ENCODE measurements around the gene RNF208. TPM values are rescaled to one million over a fixed set of nuclear protein-coding genes. Genes with fewer than 3 reads are reported as not detected.

Gene RNF208, protein sequence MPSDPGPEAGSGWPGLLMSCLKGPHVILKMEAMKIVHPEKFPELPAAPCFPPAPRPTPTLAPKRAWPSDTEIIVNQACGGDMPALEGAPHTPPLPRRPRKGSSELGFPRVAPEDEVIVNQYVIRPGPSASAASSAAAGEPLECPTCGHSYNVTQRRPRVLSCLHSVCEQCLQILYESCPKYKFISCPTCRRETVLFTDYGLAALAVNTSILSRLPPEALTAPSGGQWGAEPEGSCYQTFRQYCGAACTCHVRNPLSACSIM
- total RNA-seq: 0.15 and 0.50 TPM in 2 replicates

DNA sequence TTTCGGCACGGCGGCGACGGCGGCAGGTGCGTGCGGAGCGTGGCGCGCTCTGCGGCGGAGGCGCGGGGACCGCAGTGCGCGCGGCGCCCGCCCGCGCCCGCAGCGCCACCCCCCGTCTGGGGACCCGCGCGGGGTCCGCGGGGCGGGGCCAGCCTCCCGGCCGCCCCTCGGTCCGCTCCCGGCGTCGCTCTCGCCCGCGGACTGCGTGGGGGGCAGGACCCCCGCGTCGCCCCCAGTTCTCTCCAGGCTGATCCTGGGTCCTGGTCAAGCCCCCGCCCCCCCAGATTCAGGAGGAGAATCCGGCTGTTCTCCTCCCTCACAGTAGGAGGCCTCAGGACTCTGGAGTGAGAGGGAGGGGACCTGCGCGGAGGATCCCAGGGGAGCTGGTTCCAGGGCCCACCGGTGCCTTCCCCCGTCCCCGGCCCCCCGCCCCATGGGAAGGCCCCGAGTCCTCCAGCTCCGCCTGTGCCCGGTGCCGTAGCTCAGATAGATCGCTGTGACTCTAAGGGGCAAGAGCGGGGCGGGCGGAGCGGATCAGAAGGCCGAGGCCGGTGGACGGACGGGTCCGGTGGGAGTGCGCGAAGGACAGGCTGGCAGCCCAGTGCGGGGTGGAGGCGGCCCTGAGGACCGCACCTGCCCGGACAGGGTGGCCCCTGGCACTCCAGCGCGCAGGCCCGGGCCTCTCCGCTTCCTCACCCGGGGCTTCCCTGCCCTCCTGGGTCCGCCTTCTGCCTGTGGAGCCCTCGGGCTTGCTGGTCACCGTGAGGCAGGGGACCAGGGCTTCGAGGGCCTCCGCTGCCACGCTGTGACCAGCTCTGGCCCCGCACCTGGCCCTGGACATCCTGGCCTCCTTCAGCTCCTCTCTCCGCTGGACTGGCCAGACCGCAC lies at the start of gene RNF208:
Gene RNF208 (minus strand): TSS at position 51 of the 888 bp plus-strand sequence. CDS start 1,028 bp downstream, outside the sequence.

DNA sequence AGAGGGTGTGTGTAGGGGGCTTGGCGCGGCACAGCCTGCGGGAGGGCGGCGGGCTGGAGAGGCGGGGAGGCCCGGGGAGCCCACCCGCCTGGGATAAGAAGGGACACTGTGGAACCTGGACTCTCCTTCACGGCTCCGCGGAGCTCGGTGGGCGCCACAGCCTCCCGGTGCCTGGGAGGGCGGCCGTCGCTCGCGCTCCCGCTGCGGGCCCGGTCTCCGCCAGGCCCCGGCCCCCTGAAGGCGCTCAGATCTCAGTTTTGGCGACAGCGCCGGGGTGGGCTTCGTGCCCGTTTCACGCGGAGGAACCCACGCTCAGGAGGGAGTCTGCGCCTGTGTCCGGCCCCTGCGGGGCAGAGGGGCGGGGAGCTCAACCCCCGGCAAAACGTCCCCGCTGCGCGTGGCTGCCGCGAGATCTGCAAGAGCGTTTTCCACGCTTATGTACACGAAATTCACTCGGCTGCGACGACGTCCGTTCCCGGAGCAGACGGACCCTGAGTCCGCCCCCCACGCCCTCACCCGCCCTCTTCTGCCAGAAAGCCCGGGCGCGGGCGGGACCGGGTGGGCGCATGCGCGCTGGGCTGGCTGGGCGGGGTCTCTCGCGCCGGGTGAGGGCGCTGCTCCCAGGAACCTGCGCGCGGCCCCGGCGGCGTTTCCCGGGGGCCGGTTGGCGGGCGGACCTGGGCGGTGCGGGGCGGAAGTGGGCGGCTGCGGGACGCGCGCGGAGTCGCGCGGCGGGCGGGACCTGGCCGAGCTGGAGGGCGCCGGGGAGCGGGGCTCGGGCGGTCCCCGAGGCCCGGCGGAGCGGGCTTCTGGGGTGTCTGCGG lies 32.8 kb upstream of the RNF208 start, which contains the start of gene NELFB:
Gene NELFB (plus strand): TSS at position 704 of the 824 bp plus-strand sequence.

DNA sequence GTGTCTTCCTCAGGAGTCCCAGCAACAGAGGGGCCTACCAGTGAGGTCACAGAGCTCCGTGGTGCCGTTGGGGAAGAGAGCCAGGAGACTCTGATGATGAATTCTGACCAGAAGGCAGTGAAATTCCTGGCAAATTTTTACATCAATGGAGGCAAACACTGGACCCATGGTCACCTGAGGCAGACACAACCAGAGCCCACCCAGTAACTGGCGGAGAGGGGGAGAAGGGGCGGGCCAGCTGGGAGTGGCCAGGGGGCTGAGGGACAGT lies 29.1 kb upstream of the RNF208 start, which contains the start of gene STPG3:
Gene STPG3 (plus strand): TSS at position 93 of the 268 bp plus-strand sequence. CDS start 1 bp downstream, at position 94.

DNA sequence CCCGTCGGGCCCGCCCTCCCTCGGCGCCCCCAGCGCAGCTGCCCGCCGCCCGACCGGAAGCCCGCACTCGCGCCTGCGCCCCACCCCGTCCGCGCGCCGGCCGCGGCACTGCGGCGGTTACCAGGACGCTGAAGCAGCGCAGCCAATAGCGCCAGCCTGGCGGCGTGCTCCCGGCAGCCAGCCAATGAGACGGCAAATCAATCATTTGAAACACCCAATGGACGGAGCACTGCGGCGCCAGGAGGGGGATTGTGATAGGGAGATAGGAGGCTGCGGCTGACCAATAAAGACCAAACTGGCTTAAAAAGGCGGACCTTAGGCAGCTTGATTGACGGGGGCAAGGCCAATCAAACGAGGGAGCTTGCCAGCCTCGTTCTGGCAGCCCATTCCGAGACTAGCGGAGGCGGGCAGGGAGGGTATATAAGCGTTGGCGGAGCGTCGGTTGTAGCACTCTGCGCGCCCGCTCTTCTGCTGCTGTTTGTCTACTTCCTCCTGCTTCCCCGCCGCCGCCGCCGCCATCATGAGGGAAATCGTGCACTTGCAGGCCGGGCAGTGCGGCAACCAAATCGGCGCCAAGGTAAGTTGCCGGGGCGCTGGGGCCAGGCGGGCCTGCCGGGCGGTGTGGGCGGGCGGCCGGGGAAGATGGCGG lies 18.9 kb upstream of the RNF208 start, which contains the start of gene TUBB4B:
Gene TUBB4B (plus strand): TSS at position 447 of the 649 bp plus-strand sequence. CDS start 74 bp downstream, at position 521.

DNA sequence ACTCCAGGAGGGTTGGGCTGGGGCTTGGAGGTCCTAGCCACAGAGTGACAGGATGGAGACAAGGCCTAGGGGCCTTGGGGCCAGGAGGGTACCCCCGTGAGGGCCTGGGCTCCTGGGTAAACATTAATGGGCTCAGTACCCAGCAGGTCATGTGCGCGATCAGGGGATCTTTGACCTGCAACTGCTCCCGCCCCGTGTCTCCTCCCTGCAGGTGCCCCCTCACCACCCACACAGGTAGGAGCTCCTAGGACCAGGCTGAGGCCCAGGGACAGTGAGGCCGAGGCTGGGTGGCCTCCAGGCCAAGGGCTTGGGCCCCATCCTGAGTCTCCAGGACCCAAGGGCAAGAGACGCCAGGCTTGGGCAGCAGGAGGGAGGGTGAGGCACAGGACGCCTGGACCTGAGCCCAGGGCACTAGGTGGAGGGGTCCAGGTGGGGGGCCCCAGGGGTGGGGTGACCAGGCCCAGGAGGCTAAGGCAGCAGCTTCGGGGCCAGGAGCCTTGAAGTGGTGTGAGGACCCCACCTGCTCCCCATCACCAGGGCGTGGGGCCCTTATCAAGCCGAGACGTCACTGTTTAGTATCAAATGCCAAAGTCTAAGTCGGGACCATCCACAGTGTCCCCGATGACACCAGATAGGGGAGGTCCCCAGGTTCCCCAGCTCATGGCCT lies 8.8 kb upstream of the RNF208 start, which contains the start of gene SLC34A3:
Gene SLC34A3 (plus strand): TSS at position 197 of the 667 bp plus-strand sequence. CDS start 802 bp downstream, outside the sequence.

DNA sequence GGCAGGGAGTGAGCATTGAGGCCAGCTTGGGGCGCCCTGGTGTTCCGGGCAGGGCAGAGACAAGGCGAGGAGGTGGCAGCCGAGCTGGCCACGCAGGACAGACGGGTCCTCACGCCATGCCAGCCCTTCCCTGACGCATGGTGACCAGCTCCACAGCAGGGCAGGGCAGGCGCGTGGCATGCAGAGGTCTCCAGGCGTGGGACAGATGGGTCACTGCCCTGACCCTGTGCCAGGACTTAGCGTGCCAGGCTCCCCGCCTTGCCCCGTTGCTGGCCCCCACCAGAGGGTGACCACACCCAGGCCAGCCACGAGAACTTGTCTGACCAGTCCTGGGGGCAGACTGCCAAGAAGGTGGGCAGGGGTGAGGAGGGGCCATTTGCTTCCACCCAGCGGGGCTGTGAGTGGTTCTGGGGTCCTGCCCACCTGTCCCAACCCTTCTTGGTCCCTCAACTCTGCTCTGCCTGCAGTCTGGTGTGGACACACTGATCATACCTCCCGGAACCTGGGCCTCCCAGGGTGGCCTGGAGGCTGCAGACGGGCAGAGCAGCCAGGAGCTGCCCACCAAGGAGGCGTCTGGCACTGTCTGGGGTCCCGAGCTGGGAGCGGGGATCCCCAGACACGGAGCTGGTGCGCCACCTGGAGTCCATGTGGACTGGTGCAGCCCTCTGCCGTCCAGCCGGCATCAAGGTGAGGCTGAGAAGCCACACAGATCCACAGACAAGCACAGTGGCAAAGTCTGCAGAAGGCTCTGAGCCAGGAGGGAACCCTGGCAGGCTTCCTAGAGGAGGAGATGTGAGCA lies 5.2 kb upstream of the RNF208 start, which contains the start of gene RNF224:
Gene RNF224 (plus strand): TSS at position 449 of the 799 bp plus-strand sequence. CDS start 834 bp downstream, outside the sequence.

DNA sequence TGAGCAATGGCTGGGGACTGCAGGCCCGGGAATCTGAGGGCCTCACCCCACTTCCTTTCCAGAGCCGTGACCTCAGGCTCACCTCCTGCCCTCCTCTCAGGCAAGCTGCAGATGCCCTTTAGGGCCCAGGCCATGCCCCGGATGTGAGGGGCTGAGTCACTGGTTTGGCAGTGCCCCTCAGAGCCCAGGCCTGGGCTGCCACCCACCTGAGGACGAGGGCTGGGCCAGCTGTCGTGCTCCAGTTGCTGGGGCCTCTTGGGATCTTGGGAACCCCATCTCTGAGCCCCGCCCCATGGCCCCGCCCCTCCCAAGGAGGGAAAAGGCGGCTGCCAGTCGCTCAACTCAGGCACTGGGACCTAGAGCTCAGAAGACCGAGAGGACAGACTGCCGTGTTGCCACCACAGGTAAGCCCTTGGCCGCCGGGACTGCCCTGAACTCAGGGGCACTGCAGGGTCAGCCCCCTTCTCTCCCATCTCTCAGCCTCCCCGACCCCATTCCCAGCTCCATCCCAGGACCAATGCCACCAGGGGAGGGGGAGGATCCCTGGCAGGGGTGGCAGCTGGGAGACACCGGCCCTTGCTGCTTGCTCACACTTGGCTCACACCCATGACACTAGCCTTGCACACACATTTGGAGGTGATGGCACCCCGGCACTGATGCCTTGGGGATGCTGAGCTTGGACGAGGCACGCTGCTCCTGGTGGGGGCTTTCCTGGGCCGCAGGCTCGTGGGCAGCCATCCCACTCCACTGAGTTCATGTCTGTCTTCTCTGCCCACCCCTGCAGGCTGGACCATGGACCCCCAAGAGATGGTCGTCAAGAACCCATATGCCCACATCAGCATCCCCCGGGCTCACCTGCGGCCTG lies 3.0 kb upstream of the RNF208 start, which contains the start of gene CYSRT1:
Gene CYSRT1 (plus strand): TSS at position 345 of the 865 bp plus-strand sequence. CDS start 448 bp downstream, at position 793.

DNA sequence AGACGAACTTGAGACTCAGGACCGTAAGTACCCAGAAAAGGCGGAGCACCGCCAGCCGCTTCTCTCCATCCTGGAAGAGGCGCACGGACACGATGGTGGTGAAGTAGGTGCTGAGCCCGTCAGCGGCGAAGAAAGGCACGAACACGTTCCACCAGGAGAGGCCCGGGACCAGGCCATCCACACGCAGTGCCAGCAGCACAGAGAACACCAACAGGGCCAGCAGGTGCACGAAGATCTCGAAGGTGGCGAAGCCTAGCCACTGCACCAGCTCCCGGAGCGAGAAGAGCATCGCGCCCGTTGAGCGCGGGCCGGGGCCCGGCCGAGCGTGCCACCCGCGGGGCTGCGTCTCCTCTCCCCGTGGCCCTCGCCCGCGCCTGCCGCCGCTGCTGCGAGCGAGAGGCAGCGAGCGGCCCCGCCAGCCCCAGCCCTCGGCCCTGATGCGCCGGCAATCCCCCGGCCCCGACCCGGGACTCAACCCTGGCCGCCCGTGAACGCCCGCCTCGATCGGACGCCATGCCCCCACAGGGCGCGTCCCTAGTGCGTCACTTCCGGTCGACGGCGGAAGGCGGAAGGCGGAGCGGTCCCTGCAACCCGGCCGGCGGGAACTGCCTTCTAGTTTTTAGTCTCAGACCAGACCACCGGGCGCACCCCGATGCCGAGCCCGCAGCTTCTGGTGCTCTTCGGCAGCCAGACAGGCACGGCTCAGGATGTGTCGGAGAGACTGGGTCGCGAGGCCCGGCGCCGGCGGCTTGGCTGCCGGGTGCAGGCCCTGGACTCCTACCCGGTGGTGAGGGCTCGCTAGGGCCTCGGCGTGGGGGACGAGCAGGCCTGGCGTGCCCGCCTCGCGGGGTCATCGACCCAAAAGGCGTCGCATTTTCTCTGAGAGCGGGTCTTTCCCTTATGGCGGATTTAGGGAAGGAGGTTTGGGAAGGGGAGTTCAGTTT lies 16.6 kb downstream of the RNF208 start, which contains the start of the genes NDOR1 and TMEM203:
Gene NDOR1 (plus strand): TSS at position 575 of the 944 bp plus-strand sequence. CDS start 78 bp downstream, at position 653.
Gene TMEM203 (minus strand): TSS at position 523 of the 944 bp plus-strand sequence. CDS start 234 bp downstream, at position 289.

DNA sequence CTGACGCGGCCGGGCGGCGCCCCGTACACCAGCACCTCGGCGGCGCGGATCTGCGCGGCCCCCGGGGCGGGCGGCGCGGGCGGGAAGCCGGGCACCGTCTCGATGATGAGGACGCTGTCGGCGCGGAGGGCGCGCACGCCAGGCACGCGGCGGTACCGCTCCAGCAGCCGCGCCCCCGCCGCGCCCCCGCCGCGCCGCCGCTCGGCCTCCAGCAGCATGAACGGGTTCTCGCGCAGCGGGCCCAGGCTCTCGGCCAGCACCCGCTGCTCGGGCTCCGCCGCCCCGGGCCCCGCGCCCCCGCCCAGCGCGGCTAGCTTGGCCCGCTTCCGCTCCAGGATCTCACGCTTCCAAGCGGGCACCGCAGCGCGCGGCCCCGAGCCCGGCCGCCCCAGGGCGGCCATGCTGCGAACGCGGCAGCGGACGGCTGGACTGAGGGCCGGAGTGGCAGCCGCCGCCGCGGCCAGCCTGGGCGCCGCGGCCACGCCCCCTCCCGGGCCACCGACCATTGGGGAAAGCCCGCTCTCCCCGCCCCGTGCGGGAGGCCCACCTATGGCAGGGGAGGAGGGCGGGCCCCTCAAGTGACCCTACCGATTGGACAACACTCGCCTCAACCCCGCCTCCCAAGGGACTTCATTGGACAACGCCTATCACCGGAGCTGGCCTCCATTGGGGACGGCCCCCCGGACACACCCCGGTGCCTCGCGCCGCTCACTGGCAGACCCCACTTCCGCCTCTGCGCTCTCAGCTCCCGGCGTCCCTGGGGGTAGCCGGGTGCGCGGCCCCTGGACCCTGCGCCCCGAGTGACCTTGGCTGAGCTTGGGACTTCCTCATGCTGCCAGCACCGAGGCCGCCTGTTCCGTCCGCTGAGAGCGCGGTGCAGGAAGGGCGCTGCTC lies 21.5 kb downstream of the RNF208 start, which contains the start of gene TPRN:
Gene TPRN (minus strand): TSS at position 431 of the 894 bp plus-strand sequence. CDS start 30 bp downstream, at position 401.

DNA sequence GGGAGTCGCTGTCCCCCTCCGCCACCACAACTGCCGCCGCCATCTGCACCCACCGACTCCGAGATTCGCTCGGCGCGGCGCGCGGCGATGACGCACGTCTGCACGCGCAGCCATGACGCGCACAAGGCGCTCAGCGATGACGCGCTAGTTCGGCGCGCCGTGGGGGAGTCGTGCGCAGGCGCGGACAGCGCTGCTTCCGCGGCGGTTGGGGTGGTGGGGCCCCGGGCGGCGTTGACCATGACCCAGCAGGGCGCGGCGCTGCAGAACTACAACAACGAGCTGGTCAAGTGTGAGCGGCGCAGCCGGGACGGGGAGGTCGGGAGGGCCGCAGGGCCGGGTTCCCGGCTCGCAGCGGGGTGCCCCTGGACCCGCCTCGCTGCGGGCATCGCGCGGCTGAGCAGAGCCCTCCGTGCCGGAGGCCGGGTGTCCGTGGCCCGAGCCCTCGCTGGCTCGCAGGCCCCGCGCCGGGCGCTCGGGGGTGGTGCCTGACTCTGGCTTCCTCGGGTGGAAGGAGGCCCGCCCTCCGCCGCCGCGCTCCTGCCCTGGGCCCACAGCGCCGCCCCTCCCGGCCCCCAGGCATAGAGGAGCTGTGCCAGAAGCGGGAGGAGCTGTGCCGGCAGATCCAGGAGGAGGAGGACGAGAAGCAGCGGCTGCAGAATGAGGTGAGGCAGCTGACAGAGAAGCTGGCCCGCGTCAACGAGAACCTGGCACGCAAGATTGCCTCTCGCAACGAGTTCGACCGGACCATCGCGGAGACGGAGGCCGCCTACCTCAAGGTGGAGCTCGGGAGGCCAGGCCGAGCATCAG lies 33.3 kb downstream of the RNF208 start, which contains the start of the genes ANAPC2 and SSNA1:
Gene ANAPC2 (minus strand): TSS at position 71 of the 807 bp plus-strand sequence. CDS start 28 bp downstream, at position 43.
Gene SSNA1 (plus strand): TSS at position 187 of the 807 bp plus-strand sequence. CDS start 51 bp downstream, at position 238.

Other genes with a start within 250 kb of the RNF208 start
- 2.8 and 36.7 TPM in 2 replicates for gene PTGDS, start 244.7 kb downstream of the RNF208 start, total RNA-seq
- 0.58 and 3.1 TPM in 2 replicates for gene LCNL1, start 239.2 kb downstream of the RNF208 start, total RNA-seq
- gene PAXX, start 229.8 kb downstream of the RNF208 start, total RNA-seq: 16.1 and 16.2 TPM in 2 replicates
- gene CLIC3, start 225.7 kb downstream of the RNF208 start, total RNA-seq: 1.6 and 5.8 TPM in 2 replicates
- gene ABCA2, start 194.0 kb downstream of the RNF208 start, total RNA-seq: 22.1 and 30.8 TPM in 2 replicates
- not detected in 2 replicates for gene FUT7, start 190.2 kb downstream of the RNF208 start, total RNA-seq
- gene NPDC1, start 176.1 kb downstream of the RNF208 start, total RNA-seq: 22.1 and 36.9 TPM in 2 replicates
- not detected in 2 replicates for gene ENTPD2, start 168.2 kb downstream of the RNF208 start, total RNA-seq
- 1.5 and 8.0 TPM in 2 replicates for gene SAPCD2, start 151.7 kb downstream of the RNF208 start, total RNA-seq
- 31.3 and 34.7 TPM in 2 replicates for gene UAP1L1, start 144.7 kb downstream of the RNF208 start, total RNA-seq
- 91.3 and 113 TPM in 2 replicates for gene MAN1B1, start 135.3 kb downstream of the RNF208 start, total RNA-seq
- gene DPP7, start 107.5 kb downstream of the RNF208 start, total RNA-seq: 89.9 and 123 TPM in 2 replicates
- gene GRIN1, start 83.1 kb downstream of the RNF208 start, total RNA-seq: 0.15 and 0.33 TPM in 2 replicates
- not detected in 2 replicates for gene LRRC26, start 52.2 kb downstream of the RNF208 start, total RNA-seq
- not detected in 2 replicates for gene TMEM210, start 50.2 kb downstream of the RNF208 start, total RNA-seq
- gene ANAPC2, start 33.7 kb downstream of the RNF208 start, total RNA-seq: 28.0 and 31.0 TPM in 2 replicates
- 55.1 and 92.1 TPM in 2 replicates for gene SSNA1, start 33.6 kb downstream of the RNF208 start, total RNA-seq
- gene TPRN, start 21.5 kb downstream of the RNF208 start, total RNA-seq: 7.7 and 11.6 TPM in 2 replicates
- 41.5 and 48.8 TPM in 2 replicates for gene TMEM203, start 16.6 kb downstream of the RNF208 start, total RNA-seq
- gene NDOR1, start 16.5 kb downstream of the RNF208 start, total RNA-seq: 5.1 and 6.8 TPM in 2 replicates
- gene CYSRT1, start 2.9 kb upstream of the RNF208 start, total RNA-seq: 0.44 and 1.7 TPM in 2 replicates
- gene RNF224, start 5.3 kb upstream of the RNF208 start, total RNA-seq: 0.17 TPM in 1 of 2 replicates, not detected in the other
- gene SLC34A3, start 8.7 kb upstream of the RNF208 start, total RNA-seq: under 0.01 TPM in 1 of 2 replicates, not detected in the other
- 205 and 421 TPM in 2 replicates for gene TUBB4B, start 19.0 kb upstream of the RNF208 start, total RNA-seq
- gene STPG3, start 29.0 kb upstream of the RNF208 start, total RNA-seq: 0.66 TPM in 1 of 2 replicates, not detected in the other
- 53.4 and 63.5 TPM in 2 replicates for gene NELFB, start 33.1 kb upstream of the RNF208 start, total RNA-seq
- 25.5 and 28.9 TPM in 2 replicates for gene TOR4A, start 55.5 kb upstream of the RNF208 start, total RNA-seq
- gene NRARP, start 80.0 kb upstream of the RNF208 start, total RNA-seq: 0.29 and 0.33 TPM in 2 replicates
- 14.0 and 19.4 TPM in 2 replicates for gene EXD3, start 200.9 kb upstream of the RNF208 start, total RNA-seq
- 0.73 and 1.7 TPM in 2 replicates for gene NOXA1, start 201.2 kb upstream of the RNF208 start, total RNA-seq
- 0.15 TPM in 1 of 2 replicates, not detected in the other for gene ENTPD8, start 219.1 kb upstream of the RNF208 start, total RNA-seq
- gene NSMF, start 237.1 kb upstream of the RNF208 start, total RNA-seq: 20.4 and 32.7 TPM in 2 replicates